ENCODE measurements around the gene COBLL1. TPM values are rescaled to one million over a fixed set of nuclear protein-coding genes. Genes with fewer than 3 reads are reported as not detected.

The COBLL1 gene
- total RNA-seq, 1 donor from 2014 or later: 1.0 TPM

DNA sequence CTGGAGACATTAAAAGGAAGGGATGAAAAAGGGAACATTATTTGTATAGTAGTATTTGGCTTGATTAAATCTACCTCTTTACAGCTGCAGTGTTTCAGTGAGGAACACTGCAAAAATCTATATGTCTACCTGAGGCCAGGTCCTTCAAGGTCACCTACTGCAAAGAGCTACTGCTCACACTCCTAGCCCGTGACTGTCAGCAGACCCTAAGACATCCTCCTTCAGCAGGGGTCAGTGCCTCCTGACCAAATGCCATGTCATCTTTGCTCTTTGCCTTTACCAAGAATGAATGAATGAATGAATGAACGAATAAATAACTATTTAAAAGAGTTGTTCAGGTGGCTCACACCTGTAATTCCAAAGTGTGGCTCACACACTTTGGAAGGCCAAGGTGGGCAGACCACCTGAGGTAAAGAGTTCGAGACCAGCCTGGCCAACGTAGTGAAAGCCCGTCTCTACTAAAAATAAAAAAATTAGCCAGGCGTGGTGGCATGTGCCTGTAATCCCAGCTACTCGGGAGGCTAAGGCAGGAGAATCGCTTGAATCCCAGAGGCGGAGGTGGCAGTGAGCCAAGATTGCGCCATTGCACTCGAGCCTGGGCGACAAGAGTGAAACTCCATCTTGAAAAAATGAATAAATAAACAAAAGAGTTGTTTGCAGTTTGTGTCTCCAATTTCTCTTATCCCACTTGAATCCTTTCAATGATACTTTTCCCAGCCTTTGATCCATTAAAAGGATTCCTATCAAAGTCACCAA is 136.0 kb downstream of the COBLL1 start:
- Mint-ChIP-seq H3K4me3 (no peak overlapping the region), H3K27ac (no peak overlapping the region), H3K4me1 (no peaks in the 10 kb centered on the region), H3K9me3 (no peaks in the 10 kb centered on the region), H3K36me3 (no peaks in the 10 kb centered on the region), H3K27me3 (ENCODE audit: insufficient read depth, low read depth) (no peaks in the 10 kb centered on the region)
- Histone ChIP-seq H3F3A (ENCODE audit: low read depth) (no peaks in the 10 kb centered on the region), H3K36me3 (no peaks in the 10 kb centered on the region), H3K27ac (no peak overlapping the region), H3K4me1 (no peaks in the 10 kb centered on the region), H3K9me3 (ENCODE audit: low read depth) (no peaks in the 10 kb centered on the region), H4K20me1 (ENCODE audit: low read depth) (no peaks in the 10 kb centered on the region), H2AFZ (replicated peaks) (no peak overlapping the region), H3K79me2 (ENCODE audit: low read depth) (no peaks in the 10 kb centered on the region), H3K4me3 (no peak overlapping the region), H3K9ac (no peak overlapping the region), H3K27me3 (no peaks in the 10 kb centered on the region), H3K4me2 (no peak overlapping the region)
- TF ChIP-seq EZH2phosphoT487 (IDR thresholded peaks at IDR 0.05): no peak
- no peak for TF ChIP-seq EZH2 (IDR thresholded peaks at IDR 0.05)
- TF ChIP-seq, protein P1, sequence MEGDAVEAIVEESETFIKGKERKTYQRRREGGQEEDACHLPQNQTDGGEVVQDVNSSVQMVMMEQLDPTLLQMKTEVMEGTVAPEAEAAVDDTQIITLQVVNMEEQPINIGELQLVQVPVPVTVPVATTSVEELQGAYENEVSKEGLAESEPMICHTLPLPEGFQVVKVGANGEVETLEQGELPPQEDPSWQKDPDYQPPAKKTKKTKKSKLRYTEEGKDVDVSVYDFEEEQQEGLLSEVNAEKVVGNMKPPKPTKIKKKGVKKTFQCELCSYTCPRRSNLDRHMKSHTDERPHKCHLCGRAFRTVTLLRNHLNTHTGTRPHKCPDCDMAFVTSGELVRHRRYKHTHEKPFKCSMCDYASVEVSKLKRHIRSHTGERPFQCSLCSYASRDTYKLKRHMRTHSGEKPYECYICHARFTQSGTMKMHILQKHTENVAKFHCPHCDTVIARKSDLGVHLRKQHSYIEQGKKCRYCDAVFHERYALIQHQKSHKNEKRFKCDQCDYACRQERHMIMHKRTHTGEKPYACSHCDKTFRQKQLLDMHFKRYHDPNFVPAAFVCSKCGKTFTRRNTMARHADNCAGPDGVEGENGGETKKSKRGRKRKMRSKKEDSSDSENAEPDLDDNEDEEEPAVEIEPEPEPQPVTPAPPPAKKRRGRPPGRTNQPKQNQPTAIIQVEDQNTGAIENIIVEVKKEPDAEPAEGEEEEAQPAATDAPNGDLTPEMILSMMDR (IDR thresholded peaks at IDR 0.05): no peak
- no peak for DNase-seq (ENCODE audit: low spot score)

DNA sequence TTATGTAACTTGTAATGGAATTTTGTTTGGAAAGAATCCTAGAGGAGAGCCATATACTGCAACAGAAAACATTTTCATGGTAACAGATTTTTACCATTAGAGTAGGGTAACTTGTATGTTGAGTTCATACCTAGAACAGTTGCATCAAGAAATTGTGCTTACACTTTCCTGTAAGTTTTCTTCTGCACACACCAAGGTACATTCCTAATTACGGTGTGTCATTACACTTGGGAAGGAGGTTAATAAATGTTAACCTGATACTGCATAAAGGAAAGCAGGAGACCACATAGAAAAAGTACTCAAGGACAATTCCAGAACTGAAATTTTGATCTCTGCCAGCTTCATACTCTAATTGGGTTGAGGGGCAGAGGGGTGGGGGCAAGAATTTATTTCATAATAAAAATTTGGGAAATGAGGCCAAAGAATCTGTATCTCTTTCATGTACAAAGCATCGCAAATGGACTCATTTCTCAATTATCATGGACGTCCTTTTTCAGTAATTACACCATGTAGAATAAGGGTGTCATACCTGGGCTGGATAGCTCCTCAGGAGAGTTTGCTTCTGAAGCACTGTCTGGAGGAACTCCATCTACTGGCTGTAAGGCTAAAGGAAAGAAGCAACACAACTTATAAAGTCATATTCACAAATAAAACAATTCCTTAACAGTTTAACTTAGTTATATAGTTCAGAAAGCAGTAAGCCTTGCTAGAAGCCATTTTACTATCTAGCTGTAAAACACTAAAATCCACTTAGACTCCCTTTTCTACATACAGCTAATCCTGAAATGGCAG is 137.5 kb downstream of the COBLL1 start:
- Mint-ChIP-seq H3K36me3 (no peaks in the 10 kb centered on the region), H3K4me3 (no peak overlapping the region), H3K27ac (no peak overlapping the region), H3K4me1 (no peaks in the 10 kb centered on the region), H3K27me3 (ENCODE audit: insufficient read depth, low read depth) (no peaks in the 10 kb centered on the region), H3K9me3 (no peaks in the 10 kb centered on the region)
- Histone ChIP-seq H3K9me3 (ENCODE audit: low read depth) (no peaks in the 10 kb centered on the region), H3K36me3 (no peaks in the 10 kb centered on the region), H3K4me3 (no peak overlapping the region), H3K79me2 (ENCODE audit: low read depth) (no peaks in the 10 kb centered on the region), H3F3A (ENCODE audit: low read depth) (no peaks in the 10 kb centered on the region), H4K20me1 (ENCODE audit: low read depth) (no peaks in the 10 kb centered on the region), H3K4me2 (no peak overlapping the region), H3K4me1 (no peaks in the 10 kb centered on the region), H3K27ac (no peak overlapping the region), H3K9ac (no peak overlapping the region), H3K27me3 (no peaks in the 10 kb centered on the region), H2AFZ (replicated peaks) (no peak overlapping the region)
- no peak for DNase-seq (ENCODE audit: low spot score)
- TF ChIP-seq EZH2 (IDR thresholded peaks at IDR 0.05) (no peak), EZH2phosphoT487 (IDR thresholded peaks at IDR 0.05) (no peak)
- TF ChIP-seq, protein P1 (IDR thresholded peaks at IDR 0.05): no peak

- Histone ChIP-seq H4K20me1 (ENCODE audit: low read depth) (no peaks in the 10 kb centered on the region), H3K4me2 (no peak overlapping the region), H3K36me3 (no peaks in the 10 kb centered on the region), H3F3A (ENCODE audit: low read depth) (no peaks in the 10 kb centered on the region), H3K9me3 (ENCODE audit: low read depth) (no peaks in the 10 kb centered on the region), H3K27me3 (no peaks in the 10 kb centered on the region), H2AFZ (replicated peaks) (no peak overlapping the region), H3K79me2 (ENCODE audit: low read depth) (no peaks in the 10 kb centered on the region), H3K4me1 (no peaks in the 10 kb centered on the region), H3K27ac (no peak overlapping the region), H3K9ac (no peak overlapping the region), H3K4me3 (no peak overlapping the region)
- no peak overlapping the region for H3K27ac Mint-ChIP-seq
- TF ChIP-seq EZH2 (IDR thresholded peaks at IDR 0.05) (no peak), EZH2phosphoT487 (IDR thresholded peaks at IDR 0.05) (no peak)
- TF ChIP-seq, protein P1 (IDR thresholded peaks at IDR 0.05): no peak
- no peaks in the 10 kb centered on the region for H3K36me3 Mint-ChIP-seq
- H3K4me1 Mint-ChIP-seq: no peaks in the 10 kb centered on the region
- no peak overlapping the region for H3K4me3 Mint-ChIP-seq
- DNase-seq (ENCODE audit: low spot score): no peak
- no peaks in the 10 kb centered on the region for H3K9me3 Mint-ChIP-seq
- H3K27me3 Mint-ChIP-seq (ENCODE audit: insufficient read depth, low read depth): no peaks in the 10 kb centered on the region
These were observed 140.1 kb downstream of the COBLL1 start for GRCh38 chr2:164701565-164701964.

Measured in neural progenitor cell (in vitro differentiated cells).